ENCODE results near the gene TSPAN3.

DNA sequence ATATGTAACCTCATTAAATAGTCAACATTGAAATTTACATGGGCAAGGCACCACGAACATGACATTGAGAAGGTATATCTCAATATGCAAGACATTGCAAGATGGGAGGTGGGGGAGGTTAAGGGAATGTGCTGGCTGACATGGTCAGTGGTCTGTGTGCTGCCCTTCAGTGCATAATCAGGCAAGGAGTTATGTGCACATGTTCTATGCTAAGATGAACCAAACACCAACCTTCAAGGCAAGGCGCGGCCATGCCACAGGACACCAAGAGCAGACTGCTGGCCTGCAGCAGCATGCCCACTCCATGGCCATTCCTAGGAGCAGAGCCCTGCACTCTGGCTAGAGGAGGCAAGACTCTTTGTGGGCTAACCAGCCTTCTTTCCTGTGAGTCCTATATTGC, 40.9 kb upstream of the TSPAN3 start:
- TF ChIP-seq POLR2A (IDR thresholded peaks at IDR 0.05) (no peak), CTCF (IDR thresholded peaks at IDR 0.05) (no peak)
